Lower leg skin (tissue), 3 donors: ENCODE results near the gene ZBTB16.

Experiments
- POLR2A ChIP-seq, 2 donors: fragments of 450-650 bp; IDR thresholded peaks; one replicate each; pipeline ENCODE4 v1.6.1; 2016 to 2017; ENCODE audit warnings: antibody characterized with exemption in 2 of 2, mild to moderate bottlenecking in 1 of 2, moderate library complexity in 1 of 2
- TF ChIP-seq, protein P1 (sequence below), 3 donors: fragments of 450-650 bp; IDR thresholded peaks; one replicate each; pipeline ENCODE4 v1.5.1; 2016; ENCODE audit warnings: antibody characterized with exemption in 3 of 3, mild to moderate bottlenecking in 3 of 3, moderate library complexity in 2 of 3

DNA sequence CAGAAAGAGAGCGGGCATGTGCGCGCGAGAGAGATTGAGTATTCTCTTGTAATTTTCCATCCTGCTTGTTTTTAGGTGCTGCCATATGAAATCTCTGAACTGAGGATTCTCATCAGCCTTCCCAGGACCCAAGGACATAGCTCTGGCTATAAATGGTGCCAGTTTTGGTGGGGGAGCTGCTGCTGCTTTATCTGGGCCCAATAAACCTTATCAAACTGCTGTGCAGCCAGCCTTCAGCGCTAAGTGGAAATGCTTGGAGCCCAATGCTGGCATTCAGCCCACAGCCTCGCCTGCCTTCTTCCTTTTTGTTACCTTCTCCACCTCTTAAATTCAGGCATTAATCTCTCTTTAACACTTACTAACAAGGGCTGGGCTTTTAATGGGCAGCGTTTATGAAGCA, 2.4 kb upstream of the ZBTB16 start:
- no peak for TF ChIP-seq POLR2A (IDR thresholded peaks at IDR 0.05)
- TF ChIP-seq, protein P1, sequence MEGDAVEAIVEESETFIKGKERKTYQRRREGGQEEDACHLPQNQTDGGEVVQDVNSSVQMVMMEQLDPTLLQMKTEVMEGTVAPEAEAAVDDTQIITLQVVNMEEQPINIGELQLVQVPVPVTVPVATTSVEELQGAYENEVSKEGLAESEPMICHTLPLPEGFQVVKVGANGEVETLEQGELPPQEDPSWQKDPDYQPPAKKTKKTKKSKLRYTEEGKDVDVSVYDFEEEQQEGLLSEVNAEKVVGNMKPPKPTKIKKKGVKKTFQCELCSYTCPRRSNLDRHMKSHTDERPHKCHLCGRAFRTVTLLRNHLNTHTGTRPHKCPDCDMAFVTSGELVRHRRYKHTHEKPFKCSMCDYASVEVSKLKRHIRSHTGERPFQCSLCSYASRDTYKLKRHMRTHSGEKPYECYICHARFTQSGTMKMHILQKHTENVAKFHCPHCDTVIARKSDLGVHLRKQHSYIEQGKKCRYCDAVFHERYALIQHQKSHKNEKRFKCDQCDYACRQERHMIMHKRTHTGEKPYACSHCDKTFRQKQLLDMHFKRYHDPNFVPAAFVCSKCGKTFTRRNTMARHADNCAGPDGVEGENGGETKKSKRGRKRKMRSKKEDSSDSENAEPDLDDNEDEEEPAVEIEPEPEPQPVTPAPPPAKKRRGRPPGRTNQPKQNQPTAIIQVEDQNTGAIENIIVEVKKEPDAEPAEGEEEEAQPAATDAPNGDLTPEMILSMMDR (IDR thresholded peaks at IDR 0.05) = no peak
